Astrocyte (in vitro differentiated cells and primary cell): ENCODE results near the gene IQSEC3.

Experiments used
- CTCF ChIP-seq: IDR thresholded peaks from 2 replicates; pipeline ENCODE4 v1.5.1; 2011; ENCODE audit warnings: low read depth, mild to moderate bottlenecking, inconsistent platforms, low read length, moderate library complexity; ENCODE audit not compliant: insufficient read depth
- EZH2 ChIP-seq: IDR thresholded peaks from 2 replicates; pipeline ENCODE4 v1.6.1; 2012; ENCODE audit warnings: mild to moderate bottlenecking, low read length, inconsistent platforms; ENCODE audit not compliant: insufficient read depth

- no peak for TF ChIP-seq CTCF
- TF ChIP-seq EZH2: no peak
Measured at GRCh38 chr12:205026-205425, 138.5 kb downstream of the IQSEC3 start.
